ENCODE measurements around the gene ZNRF1. TPM values are rescaled to one million over a fixed set of nuclear protein-coding genes. Genes with fewer than 3 reads are reported as not detected.

The ZNRF1 gene
- total and polyA plus RNA-seq, 2 of the 13 experiments (the other 11 are each of a cell fraction or from before 2014, with no cell fraction given): 43.9 to 58.7 TPM

DNA sequence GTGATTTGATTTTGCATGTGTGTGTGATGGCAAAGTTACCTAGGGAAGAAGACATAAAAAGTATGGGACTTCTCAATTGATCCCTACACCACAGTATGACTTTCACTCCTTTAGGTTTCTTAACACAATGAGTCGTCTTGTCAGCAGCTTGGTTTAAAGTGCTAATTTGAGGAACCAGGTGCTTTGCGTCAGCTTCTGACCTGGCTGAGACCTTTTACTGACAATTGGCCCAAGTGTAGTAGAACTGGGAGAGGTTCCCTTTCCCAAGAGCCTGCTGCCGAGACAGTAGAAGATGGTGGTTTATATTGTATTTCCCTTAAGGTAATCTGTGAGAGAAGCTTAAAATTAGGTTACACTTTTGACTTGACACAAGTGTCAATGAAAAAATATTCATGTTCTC is 62.8 kb downstream of the ZNRF1 start:
- H3K9me3 ChIP-seq (ENCODE audit: low read length): no peaks in the 10 kb centered on the region
- H3K9ac ChIP-seq (ENCODE audit: insufficient read depth, low read depth, low read length): no peak overlapping the region
- intact Hi-C loops (cut with micrococcal nuclease; ENCODE audit: unreplicated experiment) (no loop called here), in situ Hi-C loops (cut with HindIII; ENCODE audit: extremely low pct_ligation_motif_present, low pct_unique_long_range_greater_than_20kb) (no loop called here)
- WGBS (ENCODE audit: low lambda C conversion rate): 97% methylated on average over 3 of the region's 3 CpGs
- H3K4me2 ChIP-seq (ENCODE audit: low read depth, low read length): no peak overlapping the region
- FAIRE-seq (no peak), ATAC-seq (no peak), DNase-seq (ENCODE audit: low spot score) (no peak)
- no TSS peak for BruUV-seq (replicated peaks)
- H3K4me3 ChIP-seq (replicated peaks in 1 of 3; ENCODE audit: insufficient read depth in 1 of 3, low read depth in 2 of 3, low read length in 3 of 3): no peak overlapping the region
- POLR2A ChIA-PET: interaction anchor here (0.9 to 1.2 kb wide), 2 partner anchors 70 to 78 kb away, joined by 3 read pairs; no protein-coding TSS in a partner anchor
- no peak for TF ChIP-seq PPARG (CRISPR knock-in tag; conservative IDR thresholded peaks at IDR 0.05)
- TF ChIP-seq ZNF557 (CRISPR knock-in tag; IDR thresholded peaks at IDR 0.05): no peak
- TF ChIP-seq CBX1 (IDR thresholded peaks at IDR 0.05; ENCODE audit: low read depth): no peak
- TF ChIP-seq, protein P1, sequence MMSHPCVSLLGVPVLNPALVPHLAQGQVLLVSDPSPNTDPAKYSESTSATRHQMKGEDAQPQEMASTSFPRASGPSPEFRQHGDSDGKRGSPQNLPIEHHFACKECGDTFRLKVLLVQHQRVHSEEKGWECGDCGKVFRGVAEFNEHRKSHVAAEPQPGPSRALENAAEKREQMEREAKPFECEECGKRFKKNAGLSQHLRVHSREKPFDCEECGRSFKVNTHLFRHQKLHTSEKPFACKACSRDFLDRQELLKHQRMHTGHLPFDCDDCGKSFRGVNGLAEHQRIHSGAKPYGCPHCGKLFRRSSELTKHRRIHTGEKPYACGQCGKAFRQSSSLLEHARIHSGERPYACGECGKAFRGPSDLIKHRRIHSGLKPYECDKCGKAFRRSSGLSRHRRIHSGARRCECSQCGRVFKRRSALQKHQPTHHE (CRISPR knock-in tag; IDR thresholded peaks at IDR 0.05; ENCODE audit: borderline replicate concordance): no peak
- TF ChIP-seq, protein P2, sequence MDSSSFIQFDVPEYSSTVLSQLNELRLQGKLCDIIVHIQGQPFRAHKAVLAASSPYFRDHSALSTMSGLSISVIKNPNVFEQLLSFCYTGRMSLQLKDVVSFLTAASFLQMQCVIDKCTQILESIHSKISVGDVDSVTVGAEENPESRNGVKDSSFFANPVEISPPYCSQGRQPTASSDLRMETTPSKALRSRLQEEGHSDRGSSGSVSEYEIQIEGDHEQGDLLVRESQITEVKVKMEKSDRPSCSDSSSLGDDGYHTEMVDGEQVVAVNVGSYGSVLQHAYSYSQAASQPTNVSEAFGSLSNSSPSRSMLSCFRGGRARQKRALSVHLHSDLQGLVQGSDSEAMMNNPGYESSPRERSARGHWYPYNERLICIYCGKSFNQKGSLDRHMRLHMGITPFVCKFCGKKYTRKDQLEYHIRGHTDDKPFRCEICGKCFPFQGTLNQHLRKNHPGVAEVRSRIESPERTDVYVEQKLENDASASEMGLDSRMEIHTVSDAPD (CRISPR knock-in tag; IDR thresholded peaks at IDR 0.05): no peak
- TF ChIP-seq, protein P3, sequence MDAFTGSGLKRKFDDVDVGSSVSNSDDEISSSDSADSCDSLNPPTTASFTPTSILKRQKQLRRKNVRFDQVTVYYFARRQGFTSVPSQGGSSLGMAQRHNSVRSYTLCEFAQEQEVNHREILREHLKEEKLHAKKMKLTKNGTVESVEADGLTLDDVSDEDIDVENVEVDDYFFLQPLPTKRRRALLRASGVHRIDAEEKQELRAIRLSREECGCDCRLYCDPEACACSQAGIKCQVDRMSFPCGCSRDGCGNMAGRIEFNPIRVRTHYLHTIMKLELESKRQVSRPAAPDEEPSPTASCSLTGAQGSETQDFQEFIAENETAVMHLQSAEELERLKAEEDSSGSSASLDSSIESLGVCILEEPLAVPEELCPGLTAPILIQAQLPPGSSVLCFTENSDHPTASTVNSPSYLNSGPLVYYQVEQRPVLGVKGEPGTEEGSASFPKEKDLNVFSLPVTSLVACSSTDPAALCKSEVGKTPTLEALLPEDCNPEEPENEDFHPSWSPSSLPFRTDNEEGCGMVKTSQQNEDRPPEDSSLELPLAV (CRISPR knock-in tag; conservative IDR thresholded peaks at IDR 0.05; ENCODE audit: low read depth): no peak
- no peak for TF ChIP-seq ZSCAN20 (CRISPR knock-in tag; IDR thresholded peaks at IDR 0.05; ENCODE audit: borderline replicate concordance)
- TF ChIP-seq MLLT10 (CRISPR knock-in tag; IDR thresholded peaks at IDR 0.05): no peak
- TF ChIP-seq ZFAT (CRISPR knock-in tag; conservative IDR thresholded peaks at IDR 0.05): no peak
- TF ChIP-seq ZNF460 (CRISPR knock-in tag; IDR thresholded peaks at IDR 0.05; ENCODE audit: borderline replicate concordance): no peak
- TF ChIP-seq RARG (CRISPR knock-in tag; IDR thresholded peaks at IDR 0.05; ENCODE audit: low read depth): no peak
- no peak for TF ChIP-seq ZNF616 (CRISPR knock-in tag; IDR thresholded peaks at IDR 0.05; ENCODE audit: low read depth)
- TF ChIP-seq MXI1 (IDR thresholded peaks at IDR 0.05; ENCODE audit: borderline replicate concordance, low read depth, low read length): no peak
- TF ChIP-seq YY1 (IDR thresholded peaks at IDR 0.05; ENCODE audit: insufficient read depth, insufficient replicate concordance, low read depth, low read length): no peak
- no peak for TF ChIP-seq HNRNPH1 (optimal IDR thresholded peaks at IDR 0.05; ENCODE audit: low read depth, low read length)
- no peak for TF ChIP-seq ZNF564 (CRISPR knock-in tag; IDR thresholded peaks at IDR 0.05)
- TF ChIP-seq, protein P4, sequence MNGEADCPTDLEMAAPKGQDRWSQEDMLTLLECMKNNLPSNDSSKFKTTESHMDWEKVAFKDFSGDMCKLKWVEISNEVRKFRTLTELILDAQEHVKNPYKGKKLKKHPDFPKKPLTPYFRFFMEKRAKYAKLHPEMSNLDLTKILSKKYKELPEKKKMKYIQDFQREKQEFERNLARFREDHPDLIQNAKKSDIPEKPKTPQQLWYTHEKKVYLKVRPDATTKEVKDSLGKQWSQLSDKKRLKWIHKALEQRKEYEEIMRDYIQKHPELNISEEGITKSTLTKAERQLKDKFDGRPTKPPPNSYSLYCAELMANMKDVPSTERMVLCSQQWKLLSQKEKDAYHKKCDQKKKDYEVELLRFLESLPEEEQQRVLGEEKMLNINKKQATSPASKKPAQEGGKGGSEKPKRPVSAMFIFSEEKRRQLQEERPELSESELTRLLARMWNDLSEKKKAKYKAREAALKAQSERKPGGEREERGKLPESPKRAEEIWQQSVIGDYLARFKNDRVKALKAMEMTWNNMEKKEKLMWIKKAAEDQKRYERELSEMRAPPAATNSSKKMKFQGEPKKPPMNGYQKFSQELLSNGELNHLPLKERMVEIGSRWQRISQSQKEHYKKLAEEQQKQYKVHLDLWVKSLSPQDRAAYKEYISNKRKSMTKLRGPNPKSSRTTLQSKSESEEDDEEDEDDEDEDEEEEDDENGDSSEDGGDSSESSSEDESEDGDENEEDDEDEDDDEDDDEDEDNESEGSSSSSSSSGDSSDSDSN (CRISPR knock-in tag; IDR thresholded peaks at IDR 0.05): no peak
- no peak for TF ChIP-seq RARA (CRISPR knock-in tag; IDR thresholded peaks at IDR 0.05)
- no peak for TF ChIP-seq ZNF354B (CRISPR knock-in tag; IDR thresholded peaks at IDR 0.05)
- TF ChIP-seq FOSL2 (CRISPR knock-in tag; IDR thresholded peaks at IDR 0.05): no peak
- peaks cover 66% of the 10 kb centered on the region for H3K4me1 ChIP-seq (ENCODE audit: insufficient read depth, low read length)
- no peak overlapping the region for H3K27ac ChIP-seq (ENCODE audit: extremely low read length, insufficient read depth, low read length)
- peaks cover 96% of the 10 kb centered on the region for H3K79me2 ChIP-seq (ENCODE audit: insufficient read depth, low read length)
- CTCF ChIA-PET (ENCODE audit: low intra/inter-chr PET ratio, low total read pairs): no interaction called here
- H2AFZ ChIP-seq (ENCODE audit: low read length): no peak overlapping the region
- no peaks in the 10 kb centered on the region; a peak in 1 of 5 replicates for H3K36me3 ChIP-seq (replicated peaks in 1 of 2; ENCODE audit: control insufficient read depth in 1 of 2, insufficient read depth in 2 of 2, low read length in 2 of 2)
- H3K27me3 ChIP-seq (ENCODE audit: control insufficient read depth in 1 of 2, insufficient read depth in 2 of 2, low read length in 2 of 2): no peaks in the 10 kb centered on the region
- H4K20me1 ChIP-seq (ENCODE audit: insufficient read depth, low read length): peaks cover 41% of the 10 kb centered on the region

All from HepG2 (cell line).